IPS-NIHi7 (cell line): ENCODE measurements around the gene ALDH8A1.

Experiments used
- DNase-seq: peaks from one replicate; pipeline ENCODE4 v3.0.0; 2012; ENCODE audit warnings: mixed read lengths; ENCODE audit errors: extremely low spot score

Gene ALDH8A1

DNA sequence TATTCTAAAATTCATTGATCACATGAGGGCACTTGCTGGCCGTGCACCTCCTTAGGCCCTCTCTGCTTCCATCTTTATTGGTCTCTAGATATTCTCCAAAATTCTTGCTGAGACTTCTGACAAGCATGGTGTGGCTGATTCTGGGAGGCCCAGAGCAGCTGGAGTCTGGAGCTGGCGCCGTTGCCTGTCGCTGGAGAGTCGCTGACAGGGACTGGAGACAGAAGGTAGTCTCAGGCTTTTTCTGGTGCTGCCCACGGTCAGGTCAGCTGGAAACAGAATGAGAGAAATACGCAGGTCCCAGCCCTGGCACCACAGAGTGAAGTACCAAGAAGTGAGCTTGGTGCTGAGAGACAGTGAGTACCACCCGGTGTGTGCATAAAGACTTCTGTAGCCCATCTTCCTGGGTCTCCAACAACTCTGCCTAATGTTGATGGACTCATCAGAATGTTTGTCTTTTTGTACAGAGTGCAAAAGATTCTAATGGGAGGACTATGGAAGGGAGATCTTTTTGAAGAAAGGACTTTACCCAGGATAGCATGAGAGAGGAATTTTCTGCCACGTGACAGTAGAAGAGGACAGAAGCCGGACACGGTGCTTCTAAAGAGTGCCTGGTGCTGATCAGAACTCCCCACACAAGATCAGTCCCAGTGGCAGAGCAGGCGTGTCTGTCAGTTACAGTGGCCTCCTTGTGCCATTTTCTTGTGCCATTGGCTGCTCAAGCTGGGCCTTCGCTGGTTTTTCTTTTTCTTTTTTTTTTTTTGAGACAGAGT is 1.8 kb upstream of the ALDH8A1 start:
- DNase-seq: no peak

DNA sequence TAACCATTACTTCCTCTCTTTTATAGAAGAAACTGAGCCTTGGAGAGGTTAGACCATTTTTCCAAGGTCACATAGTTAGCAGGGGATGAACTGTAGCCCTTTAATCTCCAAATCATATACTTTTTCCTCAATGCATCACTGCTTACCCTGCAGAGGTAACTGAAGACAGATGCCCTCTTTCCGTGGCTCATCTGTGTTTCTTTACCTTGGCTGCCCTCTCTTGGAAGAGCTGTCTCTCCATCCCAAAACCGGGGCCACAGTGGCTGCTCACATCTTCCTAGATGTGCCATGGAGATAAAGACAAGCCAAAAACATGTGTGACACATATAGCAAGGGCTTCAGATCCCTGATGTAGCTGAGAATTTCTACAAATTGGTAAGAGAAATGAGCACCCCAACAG is 581 bp upstream of the ALDH8A1 start:
- DNase-seq: no peak

DNA sequence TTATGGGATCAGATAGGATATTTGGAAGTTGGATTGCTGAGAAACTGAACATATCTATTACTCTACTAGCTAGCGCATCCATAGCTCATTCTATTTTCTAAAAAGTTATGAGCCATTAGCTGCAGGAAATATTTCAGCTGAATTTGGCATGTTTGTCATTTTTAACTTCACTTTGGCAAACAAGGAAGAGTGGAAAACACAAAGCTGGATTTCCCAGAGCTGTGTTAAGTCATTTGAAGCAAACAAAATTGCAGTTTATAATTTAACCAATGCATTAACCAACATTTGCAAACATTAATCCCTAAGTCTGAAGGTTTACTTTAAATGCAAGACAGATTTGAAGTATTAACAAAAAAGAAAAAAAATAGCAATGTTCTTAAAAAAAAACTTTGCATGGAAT is 1.2 kb downstream of the ALDH8A1 start:
- DNase-seq: no peak

DNA sequence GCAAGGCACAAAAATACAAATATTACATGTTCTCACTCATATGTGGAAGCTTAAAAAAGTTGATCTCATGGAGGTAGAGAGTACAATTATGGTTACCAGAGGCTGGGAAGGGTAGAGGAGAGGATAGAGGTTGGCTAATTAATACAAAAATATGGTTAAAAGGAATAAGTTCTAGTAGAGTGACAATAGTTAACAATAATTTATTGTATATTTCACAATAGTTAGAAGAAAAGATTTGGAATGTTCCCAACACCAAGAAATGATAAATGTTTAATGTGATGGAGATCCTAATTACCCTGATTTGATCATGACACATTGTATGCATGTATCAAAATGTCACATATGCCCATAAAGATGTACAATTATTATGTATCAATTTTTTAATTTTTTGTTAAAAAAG is 1.8 kb downstream of the ALDH8A1 start:
- no peak for DNase-seq

DNA sequence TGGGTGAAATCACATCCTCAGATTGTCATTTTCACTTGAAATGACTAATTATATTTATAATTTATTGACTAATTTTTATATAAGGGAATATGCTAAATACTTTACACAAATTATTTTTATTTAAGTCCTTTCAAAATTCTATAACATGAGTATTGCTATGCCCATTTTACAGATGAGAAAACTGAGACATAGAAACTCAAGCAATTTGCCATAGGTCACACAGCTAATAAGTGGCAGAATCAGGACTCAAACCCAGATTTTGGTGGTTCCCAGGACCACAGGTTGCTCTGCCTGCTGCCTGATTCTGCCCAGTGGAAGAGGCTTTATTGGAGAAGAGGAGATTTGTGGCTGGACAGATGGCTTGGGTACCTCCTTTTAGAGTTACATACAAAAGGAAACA is 4.9 kb downstream of the ALDH8A1 start:
- no peak for DNase-seq

DNA sequence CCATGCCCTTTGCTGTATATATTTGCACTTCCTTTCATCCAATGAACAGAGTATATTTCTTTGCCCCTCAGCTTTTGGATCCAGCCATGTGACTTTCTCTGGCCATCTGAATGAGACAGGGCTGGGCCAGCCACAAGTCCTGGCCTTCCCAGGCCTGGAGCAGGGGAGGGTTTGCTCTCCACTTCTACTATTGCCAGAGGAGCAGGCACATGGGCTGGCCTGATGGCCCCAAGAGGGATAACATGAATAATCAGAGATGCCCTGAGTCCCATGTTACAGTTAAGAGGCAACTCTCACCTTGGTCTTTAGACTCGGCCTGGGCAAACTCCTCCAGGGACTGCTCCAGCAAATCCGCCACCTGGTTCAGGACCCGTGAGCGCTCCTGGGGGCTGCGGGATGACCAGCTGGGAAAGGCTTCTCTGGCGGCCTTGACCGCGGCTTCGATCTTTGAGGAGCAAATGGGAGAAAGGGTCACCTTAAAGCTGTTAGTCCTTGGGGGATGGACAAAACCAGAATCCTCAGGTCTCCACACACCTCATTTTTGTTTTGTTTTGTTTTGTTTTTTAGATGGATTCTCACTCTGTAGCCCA is 6.3 kb downstream of the ALDH8A1 start:
- DNase-seq: no peak

DNA sequence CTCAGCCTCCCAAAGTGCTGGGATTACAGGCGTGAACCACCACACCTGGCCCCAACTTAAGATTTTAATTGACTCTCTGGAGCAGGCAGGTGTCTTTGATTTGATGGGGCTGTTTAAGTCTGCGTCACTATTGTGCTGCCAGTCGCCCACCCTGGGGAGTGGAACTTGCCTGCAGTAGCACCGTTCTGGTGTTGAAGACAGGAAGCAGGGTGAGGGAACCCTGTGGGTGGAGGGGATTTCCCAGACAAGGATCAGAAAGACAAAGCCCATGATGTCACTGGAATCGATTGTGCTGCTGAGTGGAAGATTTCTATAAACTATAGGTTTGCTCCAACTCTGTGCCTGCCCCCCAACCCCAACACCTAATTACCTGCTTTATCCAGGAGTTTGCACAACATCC is 11.0 kb downstream of the ALDH8A1 start:
- no peak for DNase-seq

DNA sequence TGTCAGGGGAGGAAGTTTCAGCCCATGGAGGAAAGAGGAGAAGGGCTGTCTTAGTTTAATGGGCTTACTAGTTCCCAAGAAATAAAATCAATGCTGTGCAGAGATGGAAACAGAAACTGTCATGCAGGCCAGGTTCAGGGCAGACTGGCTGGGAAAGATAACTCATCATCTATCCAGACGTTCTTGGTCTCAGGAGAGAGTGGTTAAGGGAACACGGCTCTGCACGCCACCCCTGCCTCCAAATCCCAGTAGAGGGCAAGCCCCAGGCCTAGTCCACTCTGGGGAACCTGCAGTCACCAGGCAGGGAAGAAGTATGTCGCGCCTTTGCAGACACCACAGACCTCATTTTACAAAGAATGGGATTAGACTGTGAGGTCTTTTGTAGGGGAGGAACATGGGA is 12.5 kb downstream of the ALDH8A1 start:
- DNase-seq: no peak

DNA sequence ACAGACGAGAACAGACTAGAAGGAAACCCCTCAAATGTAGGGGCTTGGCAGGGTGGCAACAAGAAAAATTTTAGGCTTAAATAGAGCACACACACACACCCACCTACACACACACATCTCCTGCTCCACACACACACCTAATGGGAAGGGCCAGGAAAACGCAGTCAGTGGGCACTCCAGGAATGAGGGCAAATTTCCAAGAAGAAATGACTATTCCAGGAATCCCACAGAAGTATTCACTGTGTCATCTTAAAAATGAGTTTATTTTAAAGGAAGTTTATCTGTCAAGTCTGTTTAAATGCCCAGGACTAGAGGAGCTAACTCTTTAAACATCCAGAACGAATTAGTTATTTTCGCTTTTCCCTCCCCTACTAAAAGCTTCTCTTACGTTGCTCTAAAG is 13.0 kb downstream of the ALDH8A1 start:
- no peak for DNase-seq

DNA sequence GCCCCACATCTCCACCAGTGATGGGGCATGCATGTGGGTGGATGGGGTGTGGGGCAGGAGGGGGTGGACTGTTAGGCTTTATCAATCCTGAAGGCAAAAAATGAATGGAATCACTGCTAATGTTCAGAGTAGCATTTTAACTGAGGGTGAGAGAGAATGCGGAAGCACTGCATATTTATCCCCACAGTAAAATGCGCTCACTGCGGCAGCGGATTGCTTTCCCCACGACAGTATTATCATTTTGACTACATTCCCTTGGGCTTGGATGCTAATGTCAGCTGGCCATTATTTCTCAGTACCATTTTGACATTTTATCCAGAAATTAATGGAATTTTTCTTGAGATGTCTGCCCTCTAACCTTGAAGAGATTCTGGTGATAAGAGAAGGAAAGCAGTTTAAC is 13.4 kb downstream of the ALDH8A1 start:
- DNase-seq: no peak

DNA sequence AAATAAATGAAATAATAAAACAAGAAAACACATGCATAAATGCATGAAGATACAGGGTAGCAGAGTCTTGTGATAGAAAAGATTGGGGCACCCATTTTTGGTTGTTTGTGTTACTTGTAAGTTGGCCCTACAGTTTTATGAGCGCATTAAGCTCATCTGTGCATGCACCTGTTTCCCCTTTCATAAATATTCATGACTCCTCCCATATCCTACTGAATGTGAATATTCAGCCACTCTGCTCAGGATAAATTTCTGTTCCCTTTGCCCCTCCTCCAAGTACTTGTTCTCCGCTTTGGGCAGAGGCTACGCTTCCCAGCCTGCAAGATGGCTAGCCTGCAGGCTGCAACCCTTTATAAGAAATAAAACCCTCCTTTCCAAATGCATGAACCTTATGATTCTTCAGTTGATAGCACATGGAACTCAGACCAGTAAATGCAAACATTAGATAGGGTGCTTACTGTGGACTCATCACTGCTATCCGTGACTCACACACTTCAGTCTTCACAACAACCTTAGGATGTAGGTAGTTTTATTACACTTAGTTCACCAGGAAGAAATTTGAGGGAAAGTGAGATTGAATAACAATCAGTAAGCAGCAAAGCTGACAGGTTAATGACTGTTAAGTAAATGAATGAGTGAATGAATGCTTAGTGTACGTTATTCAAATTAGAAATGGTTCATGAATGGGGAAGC is 15.0 kb downstream of the ALDH8A1 start:
- no peak for DNase-seq

DNA sequence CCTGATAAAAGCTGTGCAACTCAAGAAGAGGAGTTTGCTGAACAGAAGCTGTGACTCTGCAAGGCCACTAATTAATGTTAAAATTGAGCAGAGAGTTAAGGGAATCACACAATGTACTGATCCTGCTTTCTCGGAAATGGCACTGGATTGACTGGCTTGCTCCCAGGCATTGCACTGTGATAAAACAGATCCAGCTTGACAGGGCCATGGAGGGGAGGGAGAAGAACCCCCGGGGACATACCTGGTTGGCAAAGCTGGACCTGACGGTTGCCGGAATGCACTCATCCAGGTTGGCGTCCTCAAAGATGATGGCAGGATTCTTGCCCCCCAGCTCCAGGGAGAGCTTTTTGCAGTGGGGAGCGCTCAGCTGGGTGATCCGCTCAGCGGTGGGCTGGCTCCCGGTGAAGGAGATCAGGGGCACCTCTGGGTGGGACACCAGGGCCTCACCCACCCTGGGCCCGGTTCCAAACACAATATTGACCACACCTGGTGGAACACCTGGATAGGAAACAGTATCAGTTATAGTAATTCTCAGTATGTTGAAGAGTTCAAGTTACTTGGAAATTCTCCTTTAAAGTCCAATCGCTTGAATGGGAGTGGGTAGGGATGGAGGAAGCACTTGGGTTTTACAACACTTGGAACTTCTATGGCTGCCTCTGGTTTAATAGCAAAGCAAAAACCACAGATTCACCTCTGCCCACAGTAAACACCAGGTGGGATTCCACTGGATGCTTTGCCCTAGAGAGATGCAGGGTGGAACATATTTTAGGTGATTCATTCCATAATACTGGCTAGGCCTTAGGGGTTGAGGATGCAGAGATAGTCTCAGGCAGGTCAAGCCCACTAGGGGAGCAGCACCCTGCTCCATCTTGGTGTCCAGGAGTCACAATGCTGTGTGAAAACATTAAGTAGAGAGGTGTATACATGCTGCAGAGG is 17.1 kb downstream of the ALDH8A1 start:
- DNase-seq: no peak

DNA sequence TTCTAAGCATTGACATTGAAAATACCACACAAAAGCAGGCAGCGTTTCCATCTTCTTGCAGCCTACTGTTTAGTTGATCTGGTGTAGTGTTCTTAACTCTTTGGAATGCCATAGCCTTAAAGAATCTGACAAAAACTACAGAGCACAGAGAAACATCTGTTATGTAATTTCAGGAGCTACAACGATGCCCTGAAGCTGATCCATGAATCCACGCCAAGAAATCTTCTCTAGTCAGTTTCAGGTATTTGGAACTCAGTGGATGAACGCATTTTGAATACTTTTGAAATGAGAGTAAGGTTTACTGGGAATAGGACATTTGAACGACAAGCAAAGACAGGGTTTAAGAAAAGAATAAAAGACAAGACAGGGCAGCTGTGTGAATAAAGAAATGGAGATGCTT is 17.8 kb downstream of the ALDH8A1 start:
- DNase-seq: no peak

DNA sequence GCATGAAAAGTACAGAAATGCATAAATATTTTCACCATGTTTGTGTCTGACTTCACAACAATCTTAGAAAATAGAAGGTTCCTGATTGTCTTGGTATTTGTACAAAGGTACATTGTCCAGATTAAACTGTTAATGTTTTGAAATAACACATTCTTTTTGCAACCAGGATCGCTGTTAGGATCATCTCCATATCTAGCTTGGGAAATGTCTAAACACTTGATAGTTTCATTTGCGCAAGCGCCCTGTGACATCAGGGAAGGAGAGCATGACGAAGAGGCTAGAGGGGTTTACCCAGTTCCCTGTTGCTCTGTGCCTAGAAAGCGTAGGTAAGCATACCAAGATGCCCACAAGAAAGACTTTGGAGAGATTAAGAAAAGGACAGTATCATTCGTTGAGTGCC is 19.4 kb downstream of the ALDH8A1 start:
- DNase-seq: no peak

DNA sequence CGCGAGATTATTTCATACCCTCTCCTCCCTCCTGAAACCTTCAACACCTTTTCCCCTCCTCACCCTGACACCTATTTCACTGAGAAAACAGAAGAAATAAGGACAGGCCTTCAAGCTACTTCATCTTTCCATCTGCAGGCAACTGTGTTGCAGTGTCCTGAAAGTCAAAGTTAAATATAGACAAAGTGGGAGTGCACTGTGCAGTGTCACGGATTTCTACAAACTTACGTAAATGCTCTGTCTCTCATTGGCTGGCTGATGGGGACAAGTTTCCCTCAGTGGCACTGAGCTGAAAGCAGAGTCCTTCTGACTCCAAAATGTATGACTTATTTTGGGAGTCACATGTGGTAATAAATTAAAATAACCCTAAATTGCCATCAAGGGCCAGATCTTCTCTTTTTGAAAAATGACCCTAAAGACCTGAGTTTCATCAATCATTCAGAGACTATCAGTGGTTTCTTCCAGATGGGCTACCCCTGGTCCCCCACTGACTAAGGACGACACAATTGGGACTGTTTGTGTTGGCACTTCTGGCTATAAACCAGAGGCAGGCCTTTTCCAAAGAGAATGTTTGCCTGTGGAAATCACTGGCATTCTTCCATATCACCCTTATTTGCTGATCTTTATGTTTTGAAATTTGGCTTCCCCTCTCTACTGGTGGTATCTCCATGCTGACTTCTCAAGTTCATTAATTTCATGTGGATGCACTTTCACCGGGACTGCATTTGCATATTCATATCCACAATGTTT is 21.6 kb downstream of the ALDH8A1 start:
- DNase-seq: no peak

DNA sequence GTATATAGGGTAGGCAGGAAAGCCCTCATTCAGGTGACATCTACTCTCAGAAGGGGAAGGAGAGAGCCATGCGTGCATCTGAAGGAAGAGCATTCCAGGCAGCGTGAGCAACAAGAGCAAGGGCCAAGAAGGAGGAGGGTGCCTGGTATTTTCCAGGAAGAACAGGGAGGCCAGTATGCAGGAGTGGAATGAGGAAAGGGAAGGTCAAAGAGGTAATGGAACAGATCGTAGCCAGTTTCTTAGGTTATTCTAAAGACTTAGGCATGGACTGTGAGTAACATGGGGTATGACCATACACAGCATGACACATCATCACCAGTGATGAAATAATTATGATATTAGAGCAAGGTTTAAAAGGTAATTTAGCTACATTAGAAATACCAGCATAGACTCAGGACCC is 24.1 kb downstream of the ALDH8A1 start:
- DNase-seq: no peak

DNA sequence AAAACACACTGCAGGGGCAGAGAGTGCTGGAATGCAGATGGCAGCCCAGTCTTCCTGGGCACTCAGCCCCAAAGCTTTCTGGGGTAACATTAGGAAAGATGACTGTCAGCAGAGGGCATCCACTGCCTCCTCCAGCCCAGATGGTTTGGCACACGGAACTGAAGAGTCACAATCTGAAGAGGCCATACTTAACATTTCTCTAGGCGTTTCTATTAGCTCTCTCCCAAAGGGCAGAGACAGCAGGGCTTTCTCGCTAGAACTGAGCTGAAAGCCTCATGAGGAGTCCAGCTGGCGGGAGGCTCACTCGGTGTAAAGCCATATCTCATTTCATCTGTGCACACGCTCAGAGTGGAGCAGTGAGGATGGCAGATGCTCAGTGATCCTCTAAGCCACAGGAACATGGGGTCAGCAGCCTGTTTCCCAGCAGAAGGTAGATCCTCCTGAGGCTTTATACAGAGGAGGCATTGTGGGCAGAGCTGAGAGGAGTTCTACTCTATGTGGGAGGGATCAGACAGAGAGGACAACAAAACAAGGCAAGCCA is 28.1 kb downstream of the ALDH8A1 start:
- DNase-seq: no peak

DNA sequence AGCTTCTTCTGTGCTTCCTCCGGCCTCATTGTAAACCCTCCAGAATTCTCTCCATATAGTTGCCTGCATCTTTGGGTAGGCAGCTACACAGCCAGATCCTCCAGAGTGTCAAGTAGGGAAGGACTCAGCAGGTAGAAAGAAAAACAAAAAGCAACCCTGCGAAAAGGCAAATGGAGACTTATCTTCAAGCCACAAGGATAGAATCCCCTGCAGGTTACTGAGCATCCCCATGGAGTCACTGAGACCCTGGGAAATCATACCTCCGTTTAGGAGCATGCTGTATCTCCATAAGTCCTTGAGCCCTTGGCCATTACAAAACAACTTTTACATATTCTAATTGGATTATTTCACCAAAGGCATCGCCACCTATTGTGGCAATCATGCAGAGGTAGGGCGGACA is 28.6 kb downstream of the ALDH8A1 start:
- DNase-seq: no peak

DNA sequence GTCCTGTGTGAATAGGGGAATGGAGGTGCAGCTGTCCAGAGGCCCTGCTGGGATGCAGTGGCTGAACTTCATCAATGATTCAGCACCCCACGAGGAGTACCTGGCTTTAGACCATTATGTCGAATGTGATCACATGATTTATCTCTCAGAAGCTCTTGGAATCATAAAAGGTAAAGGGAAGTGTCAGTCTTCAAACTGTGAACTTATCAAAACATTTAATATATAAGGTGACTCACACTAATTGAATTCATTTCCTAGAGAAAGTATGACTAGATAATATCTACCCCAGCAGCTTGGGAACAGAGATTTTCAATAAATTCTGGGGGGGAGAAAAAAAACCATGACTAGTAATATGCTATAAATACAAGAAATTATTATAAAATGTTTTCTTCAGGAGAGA is 29.5 kb downstream of the ALDH8A1 start:
- no peak for DNase-seq

DNA sequence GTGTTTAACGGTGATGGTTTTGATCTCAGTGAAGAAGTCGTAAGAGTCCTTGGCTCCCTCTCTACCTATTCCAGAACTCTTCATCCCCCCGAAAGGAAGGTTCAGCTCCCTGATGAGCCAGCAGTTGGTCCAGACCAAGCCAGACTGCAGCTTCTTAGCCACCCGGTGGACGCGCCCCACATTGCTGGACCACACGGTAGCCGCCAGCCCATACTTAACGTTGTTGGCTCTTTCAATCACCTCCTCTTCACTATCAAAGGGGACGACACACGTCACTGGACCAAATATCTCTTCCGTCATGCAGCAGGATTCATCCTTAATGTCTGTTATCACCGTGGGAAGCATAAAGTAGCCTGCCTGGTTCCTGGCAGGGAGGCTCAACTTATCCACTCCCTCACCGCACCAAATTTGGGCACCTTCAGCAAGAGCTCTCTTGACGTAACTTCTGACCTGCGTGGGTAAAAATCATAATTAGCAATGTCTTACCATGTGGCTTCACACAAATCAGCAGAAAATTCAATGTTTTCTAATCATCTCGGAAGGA is 31.4 kb downstream of the ALDH8A1 start:
- no peak for DNase-seq

DNA sequence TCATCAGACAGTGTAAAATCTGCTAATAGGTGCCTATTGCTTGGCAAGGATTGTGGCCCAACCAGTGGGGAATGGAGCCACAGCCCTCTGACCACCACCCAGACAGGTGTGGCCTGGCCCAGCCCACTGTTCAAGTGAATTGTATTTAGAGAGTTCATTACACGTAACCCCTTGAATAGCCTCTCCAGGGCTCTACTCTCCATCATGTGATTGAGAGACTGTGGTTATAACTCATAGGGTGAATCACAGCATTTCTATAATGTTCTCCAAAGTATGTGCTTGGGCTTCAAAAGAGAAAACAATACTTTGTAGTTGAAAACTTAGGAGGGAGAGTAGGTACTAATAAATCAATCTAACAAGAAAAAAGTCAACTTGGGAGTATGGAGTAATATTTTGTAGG is 38.4 kb downstream of the ALDH8A1 start:
- no peak for DNase-seq
